WTC11 (cell line): ENCODE data around the gene PARS2.

Experiments used
- AFF4 ChIP-seq: sonication (generic); formaldehyde crosslinking; IDR thresholded peaks from 2 replicates; pipeline ENCODE4 v1.8.1; 2023; ENCODE audit warnings: mild to moderate bottlenecking, missing genetic modification reagents, borderline replicate concordance
- ATF6 ChIP-seq: sonication (generic); formaldehyde crosslinking; IDR thresholded peaks from 2 replicates; pipeline ENCODE4 v1.8.1; 2023; ENCODE audit warnings: mild to moderate bottlenecking, missing genetic modification reagents
- CREM ChIP-seq: sonication (generic); formaldehyde crosslinking; IDR thresholded peaks from 2 replicates; pipeline ENCODE4 v1.8.1; 2022; ENCODE audit warnings: mild to moderate bottlenecking, missing genetic modification reagents, moderate library complexity
- CTCF ChIP-seq: fragments of 200-600 bp; IDR thresholded peaks from 2 replicates; pipeline ENCODE4 v1.8.0; 2022; ENCODE audit warnings: antibody characterized with exemption
- E2F4 ChIP-seq: sonication (generic); formaldehyde crosslinking; IDR thresholded peaks from 2 replicates; pipeline ENCODE4 v1.8.1; 2022; ENCODE audit warnings: low read depth, mild to moderate bottlenecking, moderate library complexity, missing genetic modification reagents, borderline replicate concordance
- ERG ChIP-seq: fragments of 250-450 bp; sonication (Bioruptor Pico); IDR thresholded peaks from 2 replicates; pipeline ENCODE4 v1.8.0; 2021; ENCODE audit warnings: mild to moderate bottlenecking
- JUN ChIP-seq: sonication (generic); formaldehyde crosslinking; IDR thresholded peaks from 2 replicates; pipeline ENCODE4 v1.8.0; 2023; ENCODE audit warnings: mild to moderate bottlenecking, missing genetic modification reagents
- SOX15 ChIP-seq: fragments of 250-450 bp; sonication (Bioruptor Pico); IDR thresholded peaks from 2 replicates; pipeline ENCODE4 v1.9.0; 2021; ENCODE audit warnings: mild to moderate bottlenecking
- ZNF121 ChIP-seq: sonication (generic); formaldehyde crosslinking; IDR thresholded peaks from 2 replicates; pipeline ENCODE4 v1.8.0; 2023; ENCODE audit warnings: missing genetic modification reagents

- no peak for TF ChIP-seq CTCF
- no peak for TF ChIP-seq JUN (CRISPR knock-in tag)
- TF ChIP-seq AFF4 (CRISPR knock-in tag), result no peak
- no peak for TF ChIP-seq E2F4
- no peak for TF ChIP-seq ATF6
- TF ChIP-seq CREM, result no peak
- TF ChIP-seq SOX15, result no peak
- TF ChIP-seq ERG, result no peak
- TF ChIP-seq ZNF121 (CRISPR knock-in tag), result no peak
Measured at GRCh38 chr1:54711536-54711935, 52.8 kb downstream of the PARS2 start.
